PFSK-1 (cell line): ENCODE measurements around the gene RAB26.

Source experiments
- FOXP2 ChIP-seq: optimal IDR thresholded peaks from 2 replicates; pipeline ENCODE3; 2011; ENCODE audit warnings: borderline replicate concordance, control low read depth, inconsistent platforms; ENCODE audit not compliant: insufficient read depth; ENCODE audit errors: extremely low read length, extremely low read depth
- POLR2AphosphoS5 ChIP-seq: IDR thresholded peaks from 2 replicates; pipeline ENCODE4 v1.6.1; 2012; ENCODE audit warnings: low read depth, mild to moderate bottlenecking, control low read depth, low read length, moderate library complexity
- REST ChIP-seq, 2 experiments: IDR thresholded peaks; 2 replicates each; pipeline versions ENCODE4 v1.6.1 to v1.8.0; 2011 to 2012; ENCODE audit warnings: low read depth in 2 of 2, low read length in 2 of 2, control low read depth in 1 of 2, inconsistent platforms in 1 of 2, mild to moderate bottlenecking in 1 of 2, moderate library complexity in 1 of 2; ENCODE audit not compliant: insufficient read depth in 1 of 2
- SIN3A ChIP-seq: IDR thresholded peaks from 2 replicates; pipeline ENCODE4 v1.6.1; 2012; ENCODE audit warnings: mild to moderate bottlenecking, low read length, moderate library complexity, borderline replicate concordance; ENCODE audit not compliant: insufficient read depth
- TAF1 ChIP-seq: IDR thresholded peaks from 2 replicates; pipeline ENCODE4 v1.6.1; 2012; ENCODE audit warnings: low read length, control low read depth, borderline replicate concordance; ENCODE audit not compliant: insufficient read depth

Gene RAB26

GRCh38 chr16:2180962-2181923, 32.8 kb downstream of the RAB26 start:
- TF ChIP-seq POLR2AphosphoS5: no peak

GRCh38 chr16:2181952-2182351, 33.5 kb downstream of the RAB26 start:
- no peak for TF ChIP-seq SIN3A
- TF ChIP-seq FOXP2: no peak
- no peak for TF ChIP-seq POLR2AphosphoS5
- TF ChIP-seq TAF1: no peak
- TF ChIP-seq REST (IDR thresholded peaks at IDR 0.05; ENCODE audit: insufficient read depth in 1 of 2, low read depth in 2 of 2, low read length in 2 of 2): no peak

GRCh38 chr16:2183671-2184070, 35.2 kb downstream of the RAB26 start:
- no peak for TF ChIP-seq SIN3A
- no peak for TF ChIP-seq REST (IDR thresholded peaks at IDR 0.05; ENCODE audit: insufficient read depth in 1 of 2, low read depth in 2 of 2, low read length in 2 of 2)
- no peak for TF ChIP-seq POLR2AphosphoS5

- no peak for TF ChIP-seq SIN3A
- TF ChIP-seq REST (IDR thresholded peaks at IDR 0.05; ENCODE audit: insufficient read depth in 1 of 2, low read depth in 2 of 2, low read length in 2 of 2): no peak
- no peak for TF ChIP-seq FOXP2
- no peak for TF ChIP-seq TAF1
- TF ChIP-seq POLR2AphosphoS5: no peak
Observed at GRCh38 chr16:2184346-2184745, 35.9 kb downstream of the RAB26 start.

GRCh38 chr16:2184962-2185361, 36.5 kb downstream of the RAB26 start:
- TF ChIP-seq TAF1: no peak
- no peak for TF ChIP-seq FOXP2
- no peak for TF ChIP-seq REST (IDR thresholded peaks at IDR 0.05; ENCODE audit: insufficient read depth in 1 of 2, low read depth in 2 of 2, low read length in 2 of 2)
- no peak for TF ChIP-seq POLR2AphosphoS5
- TF ChIP-seq SIN3A: no peak
